ENCODE results near the gene BRF1. TPM values are rescaled to one million over a fixed set of nuclear protein-coding genes. Genes with fewer than 3 reads are reported as not detected.

The BRF1 gene
- total and polyA plus RNA-seq, 5 donors, result 17.9 to 21.1 (median 18.2) TPM

DNA sequence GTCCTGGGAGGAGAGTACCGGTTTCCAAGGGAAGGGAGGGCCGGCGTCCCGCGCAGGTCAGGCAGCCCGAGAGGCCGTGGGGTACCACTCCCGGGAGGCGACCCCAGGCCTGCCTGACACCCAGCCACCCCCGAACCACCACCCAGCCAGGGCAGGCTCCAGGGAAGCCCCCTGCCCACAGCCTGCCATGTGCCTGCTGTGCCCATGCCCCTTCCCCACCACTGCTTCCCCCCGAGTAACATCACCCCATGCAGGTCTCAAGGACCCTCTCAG is 122.0 kb downstream of the BRF1 start:
- WGBS, result 96% methylated on average over 11 of the region's 11 CpGs
- H3K4me1 ChIP-seq (ENCODE audit: control insufficient read depth, insufficient read depth, low read length), result peaks cover 4% of the 10 kb centered on the region
- no peak for DNase-seq
- no peak overlapping the region for H3K4me3 ChIP-seq (ENCODE audit: low read length)
- H3K27me3 ChIP-seq (ENCODE audit: control insufficient read depth, insufficient read depth), result no peaks in the 10 kb centered on the region
- intact Hi-C loops (cut with DNase I), result no loop called here
- no peak for ATAC-seq
- H3K9me3 ChIP-seq (ENCODE audit: control insufficient read depth, low read length), result no peaks in the 10 kb centered on the region
- no peak overlapping the region for H3K27ac ChIP-seq (ENCODE audit: low read length)

GRCh38 chr14:105178069-105178867 is 122.5 kb downstream of the BRF1 start:
- H3K4me3 ChIP-seq (ENCODE audit: low read length), result no peak overlapping the region
- DNase-seq (no peak), ATAC-seq (no peak)
- intact Hi-C loops (cut with DNase I), result no loop called here
- no peaks in the 10 kb centered on the region for H3K27me3 ChIP-seq (ENCODE audit: control insufficient read depth, insufficient read depth)
- 90% methylated on average over 19 of the region's 19 CpGs for WGBS
- H3K27ac ChIP-seq (ENCODE audit: low read length), result no peak overlapping the region
- peaks cover 4% of the 10 kb centered on the region for H3K4me1 ChIP-seq (ENCODE audit: control insufficient read depth, insufficient read depth, low read length)
- H3K9me3 ChIP-seq (ENCODE audit: control insufficient read depth, low read length), result no peaks in the 10 kb centered on the region

DNA sequence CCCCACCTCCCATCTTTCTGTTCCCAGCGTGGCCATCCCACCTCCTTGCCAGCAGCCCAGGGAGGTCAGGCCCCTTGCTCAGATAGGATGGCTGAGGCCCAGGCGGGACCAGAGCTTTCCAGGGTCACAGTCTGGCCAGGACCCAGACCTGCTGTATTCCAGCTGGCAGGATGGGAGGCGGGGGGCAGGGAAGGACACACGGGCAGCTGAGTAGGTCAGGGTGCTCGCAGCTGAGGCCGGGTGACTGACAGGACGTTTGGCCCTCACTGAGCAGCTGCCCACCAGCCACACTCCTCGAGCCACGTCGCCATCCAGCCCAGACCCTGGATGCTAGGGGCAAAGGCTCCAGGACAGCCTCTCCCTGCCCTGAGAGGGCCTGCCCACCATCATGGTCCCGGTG is 123.7 kb downstream of the BRF1 start:
- no peak overlapping the region for H3K27ac ChIP-seq (ENCODE audit: low read length)
- peaks cover 4% of the 10 kb centered on the region for H3K4me1 ChIP-seq (ENCODE audit: control insufficient read depth, insufficient read depth, low read length)
- WGBS, result 69% methylated on average over 11 of the region's 11 CpGs
- H3K27me3 ChIP-seq (ENCODE audit: control insufficient read depth, insufficient read depth), result no peaks in the 10 kb centered on the region
- intact Hi-C loops (cut with DNase I), result no loop called here
- DNase-seq, result no peak
- no peak for ATAC-seq
- no peak overlapping the region for H3K4me3 ChIP-seq (ENCODE audit: low read length)
- H3K9me3 ChIP-seq (ENCODE audit: control insufficient read depth, low read length), result no peaks in the 10 kb centered on the region

GRCh38 chr14:105176513-105176912 is 124.3 kb downstream of the BRF1 start:
- no peaks in the 10 kb centered on the region for H3K27me3 ChIP-seq (ENCODE audit: control insufficient read depth, insufficient read depth)
- no peaks in the 10 kb centered on the region for H3K9me3 ChIP-seq (ENCODE audit: control insufficient read depth, low read length)
- WGBS, result 82% methylated on average over 15 of the region's 15 CpGs
- no peak overlapping the region for H3K4me3 ChIP-seq (ENCODE audit: low read length)
- peaks cover 4% of the 10 kb centered on the region for H3K4me1 ChIP-seq (ENCODE audit: control insufficient read depth, insufficient read depth, low read length)
- no peak overlapping the region for H3K27ac ChIP-seq (ENCODE audit: low read length)
- DNase-seq (no peak), ATAC-seq (no peak)
- intact Hi-C loops (cut with DNase I), result no loop called here

GRCh38 chr14:105173901-105174894 is 126.6 kb downstream of the BRF1 start:
- DNase-seq (no peak), ATAC-seq (no peak)
- WGBS, result 63% methylated on average over 32 of the region's 32 CpGs
- Histone ChIP-seq H3K4me1 (ENCODE audit: control insufficient read depth, insufficient read depth, low read length) (peaks cover 3% of the 10 kb centered on the region), H3K9me3 (ENCODE audit: control insufficient read depth, low read length) (no peaks in the 10 kb centered on the region), H3K27me3 (ENCODE audit: control insufficient read depth, insufficient read depth) (no peaks in the 10 kb centered on the region), H3K4me3 (ENCODE audit: low read length) (no peak overlapping the region), H3K27ac (ENCODE audit: low read length) (no peak overlapping the region)
- intact Hi-C loops (cut with DNase I), result no loop called here

DNA sequence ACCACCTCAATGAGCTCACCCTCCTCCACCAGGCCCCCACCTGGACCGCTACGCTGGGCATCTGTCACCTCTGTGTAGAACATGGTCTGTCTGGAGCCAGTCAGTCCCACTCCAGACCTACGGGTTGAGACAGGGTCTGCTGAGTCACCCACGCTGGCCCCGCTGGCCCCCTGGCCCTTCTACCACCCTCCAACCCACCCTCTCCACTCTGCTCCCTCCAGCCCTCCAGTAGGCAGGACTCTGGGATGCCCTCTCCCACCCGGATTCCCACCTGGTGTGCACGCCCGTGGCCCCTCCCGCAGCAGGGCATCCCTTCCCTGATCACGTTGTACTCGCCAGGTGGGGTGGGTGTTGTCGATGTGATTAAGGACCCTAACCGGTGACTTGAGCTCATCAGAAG is 127.7 kb downstream of the BRF1 start:
- ATAC-seq, result no peak
- Histone ChIP-seq H3K9me3 (ENCODE audit: control insufficient read depth, low read length) (no peaks in the 10 kb centered on the region), H3K4me1 (ENCODE audit: control insufficient read depth, insufficient read depth, low read length) (peaks cover 3% of the 10 kb centered on the region), H3K27me3 (ENCODE audit: control insufficient read depth, insufficient read depth) (no peaks in the 10 kb centered on the region), H3K4me3 (ENCODE audit: low read length) (no peak overlapping the region), H3K27ac (ENCODE audit: low read length) (no peak overlapping the region)
- WGBS, result 93% methylated on average over 13 of the region's 13 CpGs
- no peak for DNase-seq
- intact Hi-C loops (cut with DNase I), result no loop called here

DNA sequence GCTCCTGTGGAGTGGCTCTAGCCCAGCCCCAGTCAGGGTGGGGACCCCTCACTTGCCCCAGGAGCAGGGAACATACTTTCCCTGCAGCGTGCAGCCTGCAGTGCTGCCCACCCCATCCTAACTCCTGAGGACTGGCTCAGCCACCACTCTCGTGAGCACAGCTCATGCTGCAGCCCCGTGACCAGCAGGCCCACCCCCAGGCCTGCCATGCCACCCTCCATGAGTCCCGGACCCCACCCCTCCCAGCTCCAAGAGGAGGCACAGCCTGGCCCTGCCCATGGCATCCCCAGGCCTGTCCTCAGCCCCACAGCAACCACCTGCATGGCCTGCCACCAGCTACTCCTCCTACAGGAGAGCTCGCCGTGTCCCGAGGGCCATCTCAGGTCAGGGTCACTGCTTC is 128.3 kb downstream of the BRF1 start:
- H3K4me3 ChIP-seq (ENCODE audit: low read length), result no peak overlapping the region
- H3K27me3 ChIP-seq (ENCODE audit: control insufficient read depth, insufficient read depth), result no peaks in the 10 kb centered on the region
- peaks cover 3% of the 10 kb centered on the region for H3K4me1 ChIP-seq (ENCODE audit: control insufficient read depth, insufficient read depth, low read length)
- intact Hi-C loops (cut with DNase I), result no loop called here
- H3K9me3 ChIP-seq (ENCODE audit: control insufficient read depth, low read length), result no peaks in the 10 kb centered on the region
- DNase-seq (no peak), ATAC-seq (no peak)
- 65% methylated on average over 7 of the region's 7 CpGs for WGBS
- H3K27ac ChIP-seq (ENCODE audit: low read length), result no peak overlapping the region

DNA sequence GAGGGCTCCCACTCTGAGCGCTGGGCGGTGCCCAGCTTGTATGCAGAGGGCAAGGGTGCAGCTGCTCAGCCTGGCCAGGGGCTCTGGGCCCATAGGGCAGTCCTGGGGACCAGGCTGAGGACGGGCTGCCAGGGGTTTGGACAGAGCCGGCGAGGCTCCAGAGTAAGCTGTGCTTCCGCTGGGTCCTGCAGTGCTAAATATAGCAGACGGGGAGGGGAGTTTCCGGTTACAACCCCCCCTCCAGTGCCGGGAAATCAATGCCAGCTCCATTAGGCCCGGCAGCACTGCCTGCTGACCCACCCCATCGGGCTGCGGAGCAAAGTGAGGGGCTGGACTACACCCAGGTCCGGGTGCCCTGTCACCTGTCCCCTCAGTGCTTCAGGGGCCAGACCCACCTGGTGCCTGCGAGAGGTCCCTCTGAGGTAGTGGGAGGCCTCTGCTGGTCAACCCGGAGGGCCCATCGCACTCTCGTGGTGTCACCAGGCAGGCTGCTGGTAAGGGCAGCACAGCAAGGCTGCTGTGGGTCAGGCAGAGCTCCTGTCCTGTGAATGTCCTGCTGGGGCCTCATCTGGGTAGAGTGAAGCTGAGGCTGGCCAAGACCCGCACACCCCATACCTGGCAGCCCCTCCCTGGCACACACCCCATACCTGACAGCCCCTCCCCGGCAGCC is 129.7 kb downstream of the BRF1 start:
- peak; percentile 16 to 22 for ATAC-seq
- H3K4me3 ChIP-seq (ENCODE audit: low read length), result no peak overlapping the region
- DNase-seq, result no peak
- intact Hi-C loops (cut with DNase I), result no loop called here
- no peak overlapping the region for H3K27ac ChIP-seq (ENCODE audit: low read length)
- no peaks in the 10 kb centered on the region for H3K9me3 ChIP-seq (ENCODE audit: control insufficient read depth, low read length)
- no peaks in the 10 kb centered on the region for H3K27me3 ChIP-seq (ENCODE audit: control insufficient read depth, insufficient read depth)
- peaks cover 3% of the 10 kb centered on the region for H3K4me1 ChIP-seq (ENCODE audit: control insufficient read depth, insufficient read depth, low read length)
- 21% methylated on average over 19 of the region's 19 CpGs for WGBS

DNA sequence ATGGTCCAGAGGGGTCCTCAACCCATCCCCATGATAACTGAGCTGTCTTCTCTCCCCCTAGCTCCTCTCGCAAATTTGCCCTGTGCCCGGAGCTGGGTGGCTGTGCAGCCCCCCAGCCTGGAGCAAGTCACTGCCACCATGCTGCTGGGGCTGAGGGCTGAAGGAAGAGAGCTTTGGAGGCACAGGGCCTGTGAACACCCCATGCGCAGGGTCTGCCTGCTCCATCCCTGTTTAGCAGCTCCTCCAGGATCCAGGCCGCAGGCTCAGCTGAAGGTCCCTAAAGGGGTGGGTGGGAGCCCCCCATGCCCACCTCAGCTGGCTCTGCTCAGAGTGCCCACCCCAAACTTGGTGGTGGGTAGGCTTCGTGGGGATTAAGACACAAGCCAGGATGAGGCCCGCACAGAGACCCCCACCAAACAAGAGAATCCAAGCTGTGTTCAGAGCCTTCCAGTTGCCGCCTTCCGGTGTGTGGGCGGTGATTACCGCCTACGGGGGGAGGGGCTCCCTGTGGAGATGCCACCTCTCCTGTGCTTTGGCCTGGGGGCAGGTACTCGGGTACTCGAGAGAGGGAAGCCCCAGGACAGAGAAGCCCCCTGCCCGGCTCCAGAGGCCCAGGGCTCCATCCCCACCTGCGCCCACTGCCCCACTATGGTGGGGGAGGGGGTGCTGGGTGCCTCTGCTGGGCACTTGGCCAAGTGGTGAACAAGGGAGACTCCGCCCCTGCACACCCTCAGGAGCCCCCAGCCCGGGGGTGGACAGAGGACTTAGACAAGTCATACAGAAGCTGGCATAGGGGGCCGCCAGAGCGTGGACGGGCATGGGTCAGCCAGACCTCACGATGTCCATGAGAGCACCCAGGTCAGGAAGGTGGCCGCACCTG is 130.8 kb downstream of the BRF1 start:
- no peaks in the 10 kb centered on the region for H3K27me3 ChIP-seq (ENCODE audit: control insufficient read depth, insufficient read depth)
- intact Hi-C loops (cut with DNase I), result loop anchor here in 1 of 4 donors (5.0 kb wide), 1 partner anchor 78 kb away; no protein-coding TSS in a partner anchor
- peaks cover 3% of the 10 kb centered on the region for H3K4me1 ChIP-seq (ENCODE audit: control insufficient read depth, insufficient read depth, low read length)
- ATAC-seq (no peak), DNase-seq (no peak)
- WGBS, result 81% methylated on average over 22 of the region's 22 CpGs
- no peak overlapping the region for H3K4me3 ChIP-seq (ENCODE audit: low read length)
- no peak overlapping the region for H3K27ac ChIP-seq (ENCODE audit: low read length)
- no peaks in the 10 kb centered on the region for H3K9me3 ChIP-seq (ENCODE audit: control insufficient read depth, low read length)

GRCh38 chr14:105168979-105169507 is 131.8 kb downstream of the BRF1 start:
- ATAC-seq, result peak; percentile 22 to 23
- WGBS, result 10% methylated on average over 54 of the region's 54 CpGs
- Histone ChIP-seq H3K27me3 (ENCODE audit: control insufficient read depth, insufficient read depth) (no peaks in the 10 kb centered on the region), H3K9me3 (ENCODE audit: control insufficient read depth, low read length) (no peaks in the 10 kb centered on the region), H3K27ac (ENCODE audit: low read length) (no peak overlapping the region), H3K4me3 (ENCODE audit: low read length) (peak overlapping the region; percentile 67), H3K4me1 (ENCODE audit: control insufficient read depth, insufficient read depth, low read length) (peaks cover 3% of the 10 kb centered on the region)
- no peak for DNase-seq
- intact Hi-C loops (cut with DNase I), result loop anchor here in 1 of 4 donors (5.0 kb wide), 1 partner anchor 77 kb away; no protein-coding TSS in a partner anchor

All from right cardiac atrium (tissue), 5 donors.